HG03575 (cell line): Measurements from ENCODE around the gene MGRN1.

ENCODE experiments used
- ATAC-seq: cut with Tn5 transposase; IDR thresholded peaks from one replicate; pipeline ENCODE4 v1.9.1; 2021; ENCODE audit not compliant: unreplicated experiment, insufficient number of reproducible peaks, low FRiP score; ENCODE audit errors: extremely low read depth

Gene MGRN1

DNA sequence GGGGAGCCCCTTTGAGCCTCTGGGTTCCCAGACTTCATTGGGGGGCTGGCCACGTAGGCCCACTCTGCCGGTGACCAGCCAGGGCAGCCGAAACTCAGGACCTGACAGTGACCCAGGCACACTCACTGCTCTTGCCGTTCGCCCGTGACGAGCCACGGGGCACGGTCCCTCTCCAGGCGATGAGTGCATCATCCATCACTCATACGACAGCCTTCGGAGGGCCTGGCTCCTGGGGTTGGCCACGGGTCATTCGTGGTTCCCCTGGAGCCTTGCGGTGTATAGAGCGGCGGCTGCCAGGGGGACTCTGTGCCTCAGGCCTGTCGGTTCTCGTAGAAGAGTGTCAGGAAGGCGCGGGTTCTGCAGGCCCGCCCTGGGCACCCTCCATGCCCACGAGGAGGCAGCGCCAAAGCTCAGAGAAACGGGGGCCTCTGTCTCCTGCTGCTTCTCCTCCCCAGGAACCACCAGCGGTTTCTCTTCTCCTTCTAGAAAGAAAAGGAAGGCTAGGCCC, 57.5 kb downstream of the MGRN1 start:
- no peak for ATAC-seq

DNA sequence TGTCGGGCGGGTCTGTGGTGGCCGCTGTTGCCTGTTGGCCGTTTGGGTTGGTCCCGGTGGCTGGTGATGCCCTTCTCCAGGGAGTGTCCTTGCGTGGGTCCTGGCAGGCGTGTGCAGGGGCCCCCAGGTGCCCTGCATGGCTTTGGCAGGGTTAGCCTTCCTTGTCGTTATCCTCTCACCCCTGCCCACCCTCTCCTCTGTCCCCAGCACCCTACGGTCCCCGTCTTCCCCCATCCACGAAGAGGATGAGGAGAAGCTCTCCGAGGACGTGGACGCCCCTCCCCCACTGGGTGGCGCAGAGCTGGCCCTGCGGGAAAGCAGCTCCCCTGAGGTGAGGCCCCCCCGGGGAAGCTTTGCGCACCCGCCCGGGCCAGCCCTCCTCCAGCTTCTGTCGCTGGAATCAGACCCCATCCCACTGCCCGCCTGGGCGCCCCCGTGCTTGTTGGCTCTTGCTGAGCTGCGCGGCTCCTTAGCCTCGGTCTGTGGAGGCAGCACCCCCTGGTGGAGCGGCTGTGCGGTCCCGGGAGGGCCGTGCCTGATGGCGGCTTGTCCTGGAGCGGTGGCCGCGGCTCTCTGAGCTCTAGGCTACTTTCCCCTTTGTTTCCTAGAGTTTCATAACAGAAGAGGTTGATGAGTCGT, 58.1 kb downstream of the MGRN1 start:
- ATAC-seq = no peak

DNA sequence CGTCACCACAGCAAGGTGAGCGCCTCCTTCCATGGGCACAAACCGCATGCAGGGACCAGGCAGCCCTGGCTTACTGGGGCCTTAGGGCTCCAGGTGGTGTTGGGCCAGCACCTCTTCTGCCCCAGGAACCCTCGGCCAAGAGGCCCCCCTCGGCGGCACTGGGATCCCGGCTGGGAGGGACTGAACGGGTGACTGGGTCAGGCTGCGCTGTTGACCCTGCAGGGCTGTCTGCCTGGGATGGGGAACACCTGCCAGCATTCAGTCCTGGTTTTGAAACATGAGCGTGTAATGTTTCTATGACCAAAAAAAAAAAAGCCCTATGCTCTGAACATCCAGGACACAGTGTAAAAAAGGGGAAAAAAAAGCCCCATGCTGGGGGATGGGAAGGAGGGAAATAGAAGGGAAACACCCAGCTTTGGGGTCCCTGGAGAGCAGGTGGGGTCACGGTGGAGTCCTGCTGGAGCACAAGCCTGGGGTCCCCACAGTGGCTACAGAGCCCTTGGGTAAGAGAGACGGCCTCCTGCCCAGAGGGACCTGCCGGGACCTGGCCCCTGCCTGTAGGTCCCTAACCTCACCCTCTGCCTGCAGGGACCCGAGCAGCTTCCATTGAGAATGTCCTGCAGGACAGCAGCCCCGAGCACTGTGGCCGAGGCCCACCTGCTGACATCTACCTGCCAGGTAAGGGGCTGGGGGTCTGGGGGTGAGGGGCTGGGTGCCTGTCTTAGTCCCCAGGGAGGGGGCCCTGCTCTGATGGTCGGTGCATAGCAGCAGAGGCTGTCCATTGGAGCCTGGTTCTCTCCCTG, 58.8 kb downstream of the MGRN1 start:
- no peak for ATAC-seq

DNA sequence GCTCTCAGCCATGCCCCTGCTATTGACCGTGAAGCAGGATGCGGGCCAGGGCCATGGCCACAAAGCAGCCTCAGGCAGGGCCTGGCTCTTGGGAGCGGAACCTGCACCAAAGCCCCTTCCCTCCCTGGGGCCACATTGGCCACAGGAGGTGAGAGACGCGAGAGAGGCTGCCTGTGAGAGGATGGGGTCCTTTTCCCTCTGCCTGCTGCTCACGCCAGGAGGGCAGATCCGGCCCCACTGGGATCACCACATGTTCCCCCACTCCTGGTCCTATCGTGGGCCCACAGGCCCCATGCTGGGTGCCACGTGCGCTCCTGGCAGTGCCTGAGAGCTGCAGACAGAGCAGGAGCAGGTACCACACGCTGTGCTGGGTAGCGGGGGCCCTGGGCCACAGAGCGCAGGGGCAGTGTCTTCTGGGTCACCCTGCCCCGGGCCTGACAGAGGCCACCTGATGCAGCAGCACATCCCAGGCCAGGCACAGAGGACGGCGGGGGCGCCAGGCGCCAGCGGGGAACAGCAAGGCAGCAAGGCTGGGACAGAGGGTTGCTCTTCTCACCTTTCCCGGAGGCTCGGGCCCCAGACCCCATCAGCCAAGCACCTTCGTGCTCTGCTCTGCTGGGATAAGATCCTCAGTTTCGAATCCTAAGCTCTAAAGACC, 59.6 kb downstream of the MGRN1 start:
- ATAC-seq = no peak

DNA sequence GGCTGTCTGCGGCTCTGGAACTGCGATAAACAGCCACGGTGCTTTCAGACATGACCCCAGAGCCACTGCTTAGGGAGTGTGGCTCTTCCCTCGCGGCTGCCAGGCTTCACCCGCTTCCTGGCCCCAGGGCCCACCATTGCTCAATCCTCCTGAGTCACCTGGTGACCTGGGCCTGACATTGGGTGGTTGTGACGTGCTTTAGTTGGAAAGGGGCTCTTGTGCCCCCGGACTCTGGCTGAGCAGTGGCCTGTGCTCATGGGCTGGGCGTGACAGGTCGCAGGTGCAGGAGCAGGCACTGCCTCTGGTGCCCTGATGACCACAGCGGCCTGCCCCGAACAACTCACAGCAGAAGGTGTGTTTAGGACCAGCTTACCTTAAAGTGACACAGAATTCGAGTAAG, 60.1 kb downstream of the MGRN1 start:
- no peak for ATAC-seq

DNA sequence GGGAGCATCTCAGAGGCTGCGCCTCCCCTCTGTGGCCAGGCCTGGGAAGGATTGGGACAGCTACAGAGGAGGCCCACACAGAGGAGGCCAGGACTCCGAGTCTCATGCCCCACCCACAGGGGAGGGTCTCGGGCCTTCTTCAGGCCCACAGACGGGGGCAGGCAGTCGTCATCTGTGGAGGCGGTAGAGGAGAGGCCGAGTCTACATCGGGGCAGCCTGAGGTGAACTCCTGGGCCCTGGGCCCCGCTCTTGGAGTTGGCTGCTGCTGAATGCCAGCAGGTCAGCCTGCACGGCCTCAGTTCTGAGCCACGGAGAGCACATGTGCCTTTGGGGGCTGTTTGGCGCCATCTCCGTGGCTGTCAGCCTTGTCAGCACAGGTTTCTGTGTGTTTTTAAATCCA, 60.7 kb downstream of the MGRN1 start:
- ATAC-seq = no peak

DNA sequence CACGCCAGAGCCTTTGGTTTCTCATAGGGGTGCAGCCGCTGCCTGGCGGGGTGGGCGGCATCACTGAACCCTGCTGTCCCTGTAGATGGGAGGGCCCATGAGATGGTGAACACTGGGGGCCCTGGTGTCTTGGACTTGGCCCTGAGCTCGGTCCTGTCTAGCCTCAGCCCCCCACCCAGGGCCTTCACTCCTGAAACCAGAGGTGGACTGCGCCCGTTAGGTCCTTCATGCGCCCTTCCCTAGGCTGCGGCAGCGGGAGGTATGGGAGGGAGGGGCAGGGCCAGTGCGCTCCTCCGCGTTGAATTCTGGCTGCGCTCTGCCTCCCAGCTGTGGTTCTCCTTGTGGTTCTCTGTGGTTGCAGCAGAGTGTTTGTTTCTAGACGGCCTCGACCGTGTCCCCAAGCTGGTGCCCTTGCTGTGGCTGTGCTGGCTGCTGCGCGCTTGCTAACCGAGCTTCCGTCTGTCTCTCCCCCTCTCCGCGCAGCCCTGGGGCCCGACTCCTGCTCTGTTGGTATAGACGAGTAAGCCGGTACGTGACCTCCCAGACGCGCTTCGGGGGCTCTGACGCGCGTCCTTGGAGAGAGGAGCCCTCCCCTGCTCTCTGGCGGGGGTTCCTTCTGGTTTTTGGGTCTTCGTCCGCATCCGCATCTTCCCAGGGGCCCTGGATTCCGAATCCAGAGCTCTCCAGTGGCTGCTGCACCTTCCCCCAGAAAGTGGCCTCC, 61.3 kb downstream of the MGRN1 start:
- ATAC-seq = no peak

DNA sequence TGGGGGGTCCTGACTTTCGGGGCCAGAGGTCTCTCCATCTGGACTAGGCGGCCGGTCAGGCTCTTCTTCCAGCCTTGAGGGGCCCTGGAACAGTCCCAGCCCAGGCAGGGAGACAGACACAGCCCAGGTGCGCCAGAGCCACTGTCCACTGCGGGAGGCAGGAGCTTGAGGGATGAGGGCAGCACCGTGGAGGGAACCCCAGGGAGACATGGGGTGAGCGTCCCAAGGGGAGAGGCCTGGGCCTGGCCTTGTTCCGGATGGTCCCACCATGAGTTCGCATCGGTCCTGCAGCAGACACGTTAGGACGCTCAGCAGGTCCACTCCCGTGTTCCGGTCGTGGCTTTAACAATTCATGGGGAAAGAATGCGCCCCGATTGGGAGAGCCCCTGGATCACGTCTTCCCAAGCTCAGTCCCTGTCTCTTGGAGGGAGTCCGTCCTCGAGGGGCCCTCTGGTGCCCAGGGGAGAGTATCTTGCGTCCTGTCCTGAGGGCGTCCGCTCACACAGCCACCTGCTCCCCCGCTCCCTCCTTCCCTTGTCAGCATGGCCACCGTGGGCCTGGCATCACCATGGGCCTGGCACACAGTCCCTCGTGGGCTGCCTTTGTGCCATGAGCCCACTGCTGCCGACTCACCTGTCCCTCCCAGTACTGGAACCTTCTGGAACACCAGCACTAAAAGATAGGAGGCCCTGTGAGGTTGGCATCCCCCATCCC, 62.0 kb downstream of the MGRN1 start:
- ATAC-seq = no peak

DNA sequence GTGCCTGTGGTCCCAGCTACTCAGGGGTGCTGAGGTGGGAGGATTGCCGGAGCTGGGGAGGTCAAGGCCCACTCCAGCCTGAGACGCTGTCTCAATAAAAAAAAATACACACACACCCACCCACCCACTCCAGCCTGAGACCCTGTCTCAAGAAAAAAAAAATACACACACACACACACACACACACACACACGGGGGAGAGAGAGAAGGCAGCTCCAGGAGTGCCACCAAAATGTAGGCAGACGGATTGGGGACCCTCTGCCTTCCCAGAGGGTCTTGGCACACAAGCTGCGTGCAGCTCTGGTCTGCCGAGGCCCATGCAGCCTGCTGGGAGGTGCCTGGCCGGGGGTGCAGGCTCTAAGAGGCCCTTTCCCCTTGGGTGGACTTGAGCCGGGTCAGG, 62.8 kb downstream of the MGRN1 start:
- ATAC-seq = no peak

DNA sequence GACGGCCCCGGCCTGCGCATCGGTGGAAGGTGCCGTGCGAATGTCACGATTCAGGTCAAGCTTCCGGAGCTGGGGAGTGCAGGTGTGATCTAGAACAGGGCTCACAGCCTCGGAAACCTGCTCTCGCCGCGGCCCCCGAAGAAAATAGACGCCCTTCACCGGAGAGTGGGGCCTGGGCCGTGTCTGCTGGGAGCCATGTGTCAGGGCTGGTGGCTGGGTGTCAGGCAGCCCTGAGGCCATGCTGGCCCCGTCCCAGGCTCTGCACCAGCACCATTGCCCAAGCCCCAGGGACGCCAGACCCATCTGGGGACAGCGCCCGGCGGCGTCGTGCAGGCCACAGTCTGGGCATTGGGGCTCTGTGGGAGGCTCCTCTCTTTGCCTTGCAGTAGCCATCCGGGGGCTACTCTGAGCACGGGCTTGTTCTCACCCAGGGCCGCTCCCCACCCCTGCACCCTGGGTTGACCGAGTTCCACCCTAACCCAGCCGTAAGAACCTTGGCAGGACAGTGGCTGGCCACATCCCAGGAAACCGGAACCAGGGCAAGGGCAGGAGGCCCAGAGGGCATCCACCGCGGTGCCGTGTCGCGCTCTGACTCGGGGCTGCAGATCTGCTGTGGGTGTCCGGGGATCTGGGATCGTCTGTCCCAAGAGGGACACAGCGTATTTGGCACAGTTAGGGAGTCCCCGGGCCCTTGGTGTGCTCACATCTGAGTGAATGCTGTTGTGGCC, 63.5 kb downstream of the MGRN1 start:
- ATAC-seq = no peak

DNA sequence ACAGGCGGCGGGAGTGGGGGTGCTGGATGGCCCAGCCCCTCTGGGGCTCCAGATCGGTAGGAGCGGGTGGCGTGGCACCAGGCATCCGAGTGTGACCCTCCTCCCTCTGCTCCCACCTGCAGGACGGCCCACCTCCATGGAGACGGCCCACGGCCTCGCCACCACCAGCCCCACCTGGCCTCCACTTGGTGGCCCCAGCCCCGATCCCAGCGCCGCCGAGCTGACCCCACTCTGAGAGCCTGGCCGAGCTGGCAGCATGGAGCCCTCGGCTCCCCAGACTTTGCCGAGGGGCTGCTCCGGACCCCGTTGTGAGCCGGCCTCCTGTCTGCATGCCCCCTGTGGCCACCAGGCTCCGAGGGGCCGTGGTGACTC, 64.0 kb downstream of the MGRN1 start:
- ATAC-seq = no peak

DNA sequence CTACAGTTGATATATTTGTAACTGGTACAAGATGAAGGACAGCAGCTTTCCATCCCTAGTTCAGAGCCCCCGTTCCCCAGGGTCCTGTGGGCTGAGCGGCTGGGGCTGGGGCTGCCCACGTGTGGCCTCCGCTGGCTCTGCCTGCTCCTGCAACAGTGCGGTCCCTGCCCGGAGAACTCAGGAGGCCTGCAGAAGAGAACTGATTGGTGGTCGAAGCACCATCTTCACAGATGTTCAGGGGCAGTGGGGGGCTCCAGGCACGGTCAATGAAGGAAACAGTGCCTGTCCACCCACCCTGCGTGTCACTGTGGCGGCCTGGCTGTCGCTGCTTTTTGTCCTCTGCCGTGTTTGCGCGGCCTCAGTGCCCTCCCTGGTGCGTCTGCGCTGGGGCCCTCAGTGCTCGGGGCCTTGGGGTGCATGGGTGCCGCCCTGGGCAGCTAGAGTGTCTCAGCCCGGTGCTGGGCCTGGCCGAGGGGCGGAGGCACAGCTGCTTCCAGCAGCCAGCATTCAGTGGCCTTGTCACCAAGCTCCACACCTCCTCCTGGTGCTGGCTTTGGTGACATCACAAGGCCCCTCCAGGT, 64.6 kb downstream of the MGRN1 start:
- no peak for ATAC-seq

DNA sequence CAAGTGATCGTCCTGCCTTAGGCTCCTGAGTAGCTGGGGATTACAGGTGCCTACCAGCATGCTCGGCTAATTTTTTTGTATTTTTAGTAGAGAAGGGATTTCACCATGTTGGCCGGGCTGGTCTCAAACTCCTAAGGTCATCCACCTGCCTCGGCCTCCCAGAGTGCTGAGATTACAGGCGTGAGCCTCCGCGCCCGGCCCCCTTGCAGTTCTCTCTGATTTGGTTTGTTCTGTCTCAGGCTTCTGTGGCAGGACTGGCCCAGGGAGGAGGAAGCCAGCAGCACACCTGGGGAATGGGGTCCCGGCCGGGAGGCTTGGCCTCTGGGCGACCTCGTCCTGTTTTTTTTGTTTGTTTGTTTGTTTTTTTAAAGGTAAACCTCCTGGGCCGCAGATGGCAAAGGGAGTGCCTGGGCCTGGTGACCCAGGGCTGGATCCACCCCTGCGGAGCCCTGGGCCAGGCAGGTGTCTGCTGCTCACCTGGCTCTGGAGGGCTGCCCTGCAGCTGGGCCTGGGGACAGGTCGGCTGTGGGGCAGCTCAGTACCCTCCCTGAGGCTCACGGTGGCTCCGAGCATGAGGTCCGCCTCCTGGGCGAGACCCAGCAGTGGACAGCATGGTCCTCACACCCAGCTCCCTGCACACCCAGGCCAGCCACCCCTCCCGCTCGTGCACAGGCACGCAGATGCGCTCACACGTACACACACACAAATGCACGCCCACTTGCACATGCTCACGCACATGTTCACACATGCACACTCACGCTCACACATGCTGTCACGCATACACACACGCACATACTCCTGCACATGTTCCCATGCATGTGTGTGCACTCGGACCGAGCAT, 65.5 kb downstream of the MGRN1 start:
- ATAC-seq = no peak

DNA sequence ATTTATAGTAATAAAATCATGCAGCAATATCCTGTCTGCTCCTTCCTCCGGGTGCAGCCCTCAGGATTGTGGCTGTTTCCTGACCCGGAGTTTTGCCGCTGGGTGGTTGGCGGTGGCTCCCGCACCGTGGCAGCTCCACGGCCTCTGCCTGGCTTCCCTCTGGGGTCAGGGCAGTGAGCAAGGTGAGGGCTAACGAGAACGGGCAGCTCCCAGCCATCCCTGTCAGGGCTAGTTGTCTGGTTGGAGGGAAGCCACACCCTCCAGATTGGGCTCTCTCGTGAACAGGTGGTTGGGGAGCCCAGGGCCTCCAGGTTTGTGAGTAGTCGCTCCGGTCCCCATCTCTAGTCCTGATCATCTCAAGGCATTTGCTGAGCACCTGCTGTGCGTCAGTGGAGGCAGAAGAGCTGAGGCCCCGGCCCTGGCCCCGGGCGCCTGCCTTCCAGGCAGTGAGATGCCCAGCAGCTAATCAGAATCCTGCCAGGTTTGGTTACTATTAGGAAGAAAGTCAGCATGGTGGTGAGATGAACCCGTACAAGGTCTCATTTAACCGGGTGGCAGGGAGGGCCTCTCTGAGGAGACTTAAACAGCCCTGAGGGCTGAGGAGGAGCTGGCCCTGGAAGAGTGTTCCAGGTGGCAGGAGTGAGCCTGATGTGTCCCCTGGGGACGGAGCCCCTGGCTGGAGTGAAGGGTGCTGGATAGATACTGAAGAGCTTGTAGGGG, 66.5 kb downstream of the MGRN1 start:
- ATAC-seq = no peak

DNA sequence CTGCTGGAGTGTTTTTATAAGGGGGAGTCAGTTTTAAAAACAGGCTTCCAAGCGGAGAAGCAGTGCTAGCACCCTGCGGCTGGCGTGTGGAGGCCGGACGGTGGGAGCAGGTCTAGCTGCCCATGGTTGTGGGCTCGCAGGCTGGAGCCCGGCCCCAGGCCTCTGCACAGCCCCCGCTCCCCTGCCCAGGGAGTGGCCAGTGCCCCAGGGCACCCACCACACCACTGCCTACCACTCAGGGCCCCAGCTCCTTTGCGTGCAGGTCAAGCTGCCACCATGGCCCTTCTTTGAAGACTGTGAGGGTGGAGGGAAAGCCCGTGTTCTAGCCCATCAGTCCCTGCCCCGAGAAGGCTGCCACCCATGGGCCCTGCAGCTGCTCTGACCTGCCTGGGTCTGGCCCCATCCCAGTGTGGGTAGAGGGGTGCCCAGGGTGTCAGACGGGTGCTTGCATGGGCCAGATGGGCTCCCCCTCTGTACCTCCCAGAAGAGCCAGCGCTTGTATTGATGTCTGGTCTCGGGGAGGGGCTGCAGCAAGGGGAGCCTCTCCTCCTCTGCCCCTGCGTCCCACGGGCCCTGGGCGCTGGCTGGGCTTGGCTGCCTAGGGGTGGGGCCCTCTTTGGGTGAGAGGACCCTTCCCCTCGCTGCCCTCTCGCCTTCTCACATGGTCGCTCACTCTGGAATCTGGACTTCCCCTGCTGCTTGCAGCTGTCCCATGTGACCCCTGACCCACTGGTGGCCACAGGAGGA, 67.2 kb downstream of the MGRN1 start:
- no peak for ATAC-seq
